Neuronal stem cell (in vitro differentiated cells): Measurements from ENCODE around the gene MAGI1.

Experiments
- DNase-seq: peaks from one replicate; pipeline ENCODE4 v3.0.0-alpha.2; 2013; ENCODE audit warnings: low spot score
- H2AFZ ChIP-seq: one replicate; pipeline ENCODE4 v1.6.1; 2013; ENCODE audit warnings: mild to moderate bottlenecking, low read length, inconsistent platforms
- H2AK5ac ChIP-seq: 2 replicates; pipeline ENCODE4 v1.6.1; 2013; ENCODE audit warnings: low read depth, mild to moderate bottlenecking, inconsistent platforms, low read length, moderate library complexity, mixed read lengths
- H2BK120ac ChIP-seq: 2 replicates; pipeline ENCODE4 v1.6.1; 2013; ENCODE audit warnings: low read depth, mild to moderate bottlenecking, inconsistent platforms, low read length, moderate library complexity, mixed read lengths
- H2BK12ac ChIP-seq: one replicate; pipeline ENCODE4 v1.6.1; 2013; ENCODE audit warnings: low read length, inconsistent platforms
- H2BK15ac ChIP-seq: 2 replicates; pipeline ENCODE4 v1.6.1; 2013; ENCODE audit warnings: mild to moderate bottlenecking, low read length, inconsistent platforms, mixed read lengths
- H2BK5ac ChIP-seq: one replicate; pipeline ENCODE4 v1.6.1; 2013; ENCODE audit warnings: inconsistent platforms, mild to moderate bottlenecking, low read length, moderate library complexity
- H3K14ac ChIP-seq: one replicate; pipeline ENCODE4 v1.6.1; 2013; ENCODE audit warnings: low read length, inconsistent platforms
- H3K18ac ChIP-seq: 2 replicates; pipeline ENCODE4 v1.6.1; 2013; ENCODE audit warnings: low read length, inconsistent platforms
- H3K23ac ChIP-seq: 2 replicates; pipeline ENCODE4 v1.6.1; 2013; ENCODE audit warnings: low read depth, mild to moderate bottlenecking, mixed read lengths, low read length, inconsistent platforms; ENCODE audit not compliant: poor library complexity
- H3K27ac ChIP-seq: replicated peaks from 3 replicates; pipeline ENCODE4 v1.5.1; 2013; ENCODE audit warnings: low read length, inconsistent platforms
- H3K27me3 ChIP-seq, 3 experiments: 2 replicates each; pipeline ENCODE4 v1.6.1; 2013; ENCODE audit warnings: low read length in 3 of 3, mild to moderate bottlenecking in 2 of 3, inconsistent platforms in 1 of 3, low read depth in 1 of 3, mixed read lengths in 1 of 3, moderate library complexity in 1 of 3; ENCODE audit not compliant: control insufficient read depth in 3 of 3, insufficient read depth in 3 of 3
- H3K36me3 ChIP-seq, 2 donors: replicated peaks in 1 of 2; 2 replicates each; pipeline ENCODE4 v1.6.1; 2013; ENCODE audit warnings: low read length in 2 of 2; ENCODE audit not compliant: control insufficient read depth in 2 of 2, insufficient read depth in 2 of 2
- H3K4ac ChIP-seq: 2 replicates; pipeline ENCODE4 v1.6.1; 2013; ENCODE audit warnings: inconsistent platforms, mild to moderate bottlenecking, low read length, moderate library complexity
- H3K4me1 ChIP-seq, 2 donors: 1 replicate in 1 of 2; 2 replicates in 1 of 2; pipeline ENCODE4 v1.6.1; 2013; ENCODE audit warnings: low read length in 2 of 2, low read depth in 1 of 2; ENCODE audit not compliant: control insufficient read depth in 2 of 2, insufficient read depth in 1 of 2
- H3K4me2 ChIP-seq: one replicate; pipeline ENCODE4 v1.6.1; 2013; ENCODE audit warnings: mild to moderate bottlenecking, low read length, inconsistent platforms; ENCODE audit not compliant: insufficient read depth, poor library complexity, severe bottlenecking
- H3K4me3 ChIP-seq, 2 donors: 2 replicates each; pipeline ENCODE4 v1.5.1; 2013; ENCODE audit warnings: low read length in 2 of 2, mild to moderate bottlenecking in 2 of 2, inconsistent platforms in 1 of 2, moderate library complexity in 1 of 2
- H3K79me1 ChIP-seq: one replicate; pipeline ENCODE4 v1.6.1; 2013; ENCODE audit warnings: low read depth, mild to moderate bottlenecking, inconsistent platforms, low read length, moderate library complexity
- H3K9ac ChIP-seq: one replicate; pipeline ENCODE4 v1.6.1; 2013; ENCODE audit warnings: mild to moderate bottlenecking, low read depth, low read length, inconsistent platforms; ENCODE audit not compliant: poor library complexity
- H3K9me3 ChIP-seq, 2 donors: replicated peaks in 1 of 2; 2 replicates each; pipeline versions ENCODE3 to v1.6.1; 2013; ENCODE audit warnings: low read length in 2 of 2, mild to moderate bottlenecking in 2 of 2, inconsistent platforms in 1 of 2, low read depth in 1 of 2, mixed read lengths in 1 of 2, moderate library complexity in 1 of 2; ENCODE audit not compliant: control insufficient read depth in 2 of 2, insufficient read depth in 1 of 2
- H4K8ac ChIP-seq: one replicate; pipeline ENCODE4 v1.6.1; 2013; ENCODE audit warnings: low read depth, mild to moderate bottlenecking, inconsistent platforms, low read length, moderate library complexity
- H4K91ac ChIP-seq: one replicate; pipeline ENCODE4 v1.6.1; 2013; ENCODE audit warnings: low read length, low read depth, mild to moderate bottlenecking, inconsistent platforms; ENCODE audit not compliant: poor library complexity
- WGBS, 2 donors: extraction: QIAGEN DNeasy Blood & Tissue Kit; methylation state at CpG; one replicate each; pipeline ENCODE4 v1.1.7; 2013; ENCODE audit warnings: missing lambda C conversion rate in 2 of 2, mixed read lengths in 1 of 2; ENCODE audit not compliant: insufficient read length in 2 of 2, insufficient replicate concordance in 1 of 2; ENCODE audit errors: extremely low coverage in 2 of 2; 5-methylcytosine and 5-hydroxymethylcytosine counted together

Gene MAGI1

GRCh38 chr3:65922441-65922840, 116.3 kb downstream of the MAGI1 start:
- Histone ChIP-seq H4K8ac (no peak overlapping the region), H2BK120ac (no peak overlapping the region), H3K27ac (no peak overlapping the region), H3K36me3 (no peaks in the 10 kb centered on the region), H3K79me1 (no peaks in the 10 kb centered on the region), H3K4ac (no peak overlapping the region), H4K91ac (no peak overlapping the region), H2AFZ (no peak overlapping the region), H3K14ac (no peak overlapping the region), H2BK5ac (no peak overlapping the region), H3K9ac (no peak overlapping the region), H3K9me3 (peaks cover 0 to 3% of the 10 kb centered on the region in 2 donors), H3K4me1 (no peaks in the 10 kb centered on the region), H3K18ac (no peak overlapping the region), H2AK5ac (no peak overlapping the region), H3K4me3 (no peak overlapping the region), H2BK15ac (no peak overlapping the region), H2BK12ac (no peak overlapping the region), H3K4me2 (no peak overlapping the region), H3K23ac (no peak overlapping the region), H3K27me3 (no peaks in the 10 kb centered on the region)
- WGBS, 2 donors = no CpG with 5 or more reads among the region's 2 CpGs
- DNase-seq = no peak

DNA sequence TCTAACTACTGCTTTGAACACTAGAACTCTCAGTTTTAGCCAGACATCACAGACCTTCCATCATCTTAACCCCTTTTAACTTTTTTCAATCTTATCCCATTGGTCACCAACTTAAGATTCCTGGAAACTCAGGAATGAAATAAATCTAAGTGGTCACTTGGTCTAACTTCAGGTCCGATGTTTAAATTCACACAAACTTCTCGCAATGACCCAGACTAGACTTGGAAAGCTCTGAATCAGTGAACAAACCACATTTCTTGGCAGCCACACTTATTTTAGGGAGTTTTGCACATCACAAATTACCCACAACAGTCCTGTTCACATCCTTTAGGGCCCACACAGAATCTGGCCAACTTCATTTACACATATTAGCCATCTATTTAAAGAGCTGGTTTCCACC, 118.9 kb downstream of the MAGI1 start:
- DNase-seq = no peak
- no peak overlapping the region for H3K14ac ChIP-seq
- H3K4ac ChIP-seq = no peak overlapping the region
- no peaks in the 10 kb centered on the region for H3K27me3 ChIP-seq
- H4K91ac ChIP-seq = no peak overlapping the region
- no peak overlapping the region for H2BK15ac ChIP-seq
- H3K27ac ChIP-seq = no peak overlapping the region
- H3K4me1 ChIP-seq = no peaks in the 10 kb centered on the region
- no peaks in the 10 kb centered on the region for H3K79me1 ChIP-seq
- H4K8ac ChIP-seq = no peak overlapping the region
- no peak overlapping the region for H2BK12ac ChIP-seq
- WGBS, 2 donors = no CpG with 5 or more reads among the region's 2 CpGs
- no peaks in the 10 kb centered on the region for H3K36me3 ChIP-seq
- H2BK120ac ChIP-seq = no peak overlapping the region
- H3K9ac ChIP-seq = no peak overlapping the region
- no peak overlapping the region for H3K4me2 ChIP-seq
- H2AK5ac ChIP-seq = no peak overlapping the region
- H2AFZ ChIP-seq = no peak overlapping the region
- peaks cover 0 to 11% of the 10 kb centered on the region in 2 donors for H3K9me3 ChIP-seq
- no peak overlapping the region for H3K18ac ChIP-seq
- H3K4me3 ChIP-seq = no peak overlapping the region
- no peak overlapping the region for H3K23ac ChIP-seq
- no peak overlapping the region for H2BK5ac ChIP-seq

DNA sequence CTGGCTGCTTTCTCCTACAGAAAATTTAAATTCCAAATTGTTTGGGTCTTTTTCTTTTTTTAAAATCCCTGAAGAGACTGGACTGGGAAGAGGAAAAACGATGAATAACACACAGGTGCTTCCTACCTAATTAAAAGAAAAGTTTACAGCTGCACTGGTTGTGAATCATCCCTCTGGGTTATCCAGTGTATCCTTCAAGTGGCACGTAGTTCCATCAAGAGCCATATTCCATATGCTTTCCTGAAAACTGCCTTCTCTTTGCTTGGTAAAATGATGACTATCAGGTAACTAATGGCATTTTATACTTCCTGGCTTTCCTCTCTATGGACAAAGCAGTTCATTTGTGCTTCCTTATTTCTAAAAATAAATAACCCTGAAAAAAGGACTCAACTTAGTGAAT, 123.2 kb downstream of the MAGI1 start:
- H3K4me1 ChIP-seq = peaks cover 0 to 2% of the 10 kb centered on the region in 2 donors
- H3K9ac ChIP-seq = no peak overlapping the region
- no peaks in the 10 kb centered on the region for H3K36me3 ChIP-seq
- no peak overlapping the region for H4K8ac ChIP-seq
- H2BK120ac ChIP-seq = no peak overlapping the region
- H3K4ac ChIP-seq = no peak overlapping the region
- H3K79me1 ChIP-seq = no peaks in the 10 kb centered on the region
- no peak overlapping the region for H2BK5ac ChIP-seq
- H4K91ac ChIP-seq = no peak overlapping the region
- no peak for DNase-seq
- no CpG with 5 or more reads among the region's 2 CpGs for WGBS, 2 donors
- H3K4me3 ChIP-seq = no peak overlapping the region
- no peak overlapping the region for H3K23ac ChIP-seq
- H3K18ac ChIP-seq = no peak overlapping the region
- no peak overlapping the region for H3K27ac ChIP-seq
- no peak overlapping the region for H3K14ac ChIP-seq
- H2AFZ ChIP-seq = no peak overlapping the region
- no peak overlapping the region for H3K4me2 ChIP-seq
- H2BK12ac ChIP-seq = no peak overlapping the region
- H2AK5ac ChIP-seq = no peak overlapping the region
- H3K27me3 ChIP-seq = no peaks in the 10 kb centered on the region
- H3K9me3 ChIP-seq = peaks cover 0 to 11% of the 10 kb centered on the region in 2 donors
- no peak overlapping the region for H2BK15ac ChIP-seq

DNA sequence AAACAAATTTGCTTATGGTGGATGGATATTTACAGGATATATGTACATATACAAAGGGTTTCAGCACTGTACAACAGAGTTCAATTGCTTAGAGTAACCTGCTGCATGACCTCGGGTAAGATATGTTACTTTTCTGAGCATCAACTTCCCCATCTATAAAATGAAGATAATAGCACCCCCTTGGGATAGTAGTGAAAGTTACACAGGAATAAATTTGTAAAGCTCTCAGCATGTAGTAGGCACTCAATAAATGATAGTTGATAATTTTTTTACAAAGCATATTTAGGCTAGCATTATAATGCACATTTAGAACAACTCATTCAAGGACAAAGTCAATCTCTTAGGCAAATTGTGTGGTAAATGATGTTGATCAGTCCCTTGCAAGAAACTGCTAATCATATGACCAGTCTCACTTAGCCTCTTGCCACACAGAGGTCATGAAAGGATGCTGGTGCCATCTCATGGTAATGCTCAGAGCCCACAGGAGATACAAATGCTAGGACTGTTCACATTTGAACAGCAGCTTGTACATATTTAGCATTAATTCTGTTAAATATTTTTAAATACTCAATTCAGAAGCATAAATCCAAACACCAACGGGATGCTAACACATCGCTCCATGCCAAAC, 123.9 kb downstream of the MAGI1 start:
- Histone ChIP-seq H2BK15ac (no peak overlapping the region), H2BK12ac (no peak overlapping the region), H3K18ac (no peak overlapping the region), H3K14ac (no peak overlapping the region), H3K4ac (no peak overlapping the region), H2BK120ac (no peak overlapping the region), H2AFZ (no peak overlapping the region), H3K27ac (no peak overlapping the region), H3K4me3 (no peak overlapping the region), H3K23ac (no peak overlapping the region), H4K91ac (no peak overlapping the region), H3K4me2 (no peak overlapping the region), H2BK5ac (no peak overlapping the region), H3K27me3 (no peaks in the 10 kb centered on the region), H3K36me3 (no peaks in the 10 kb centered on the region), H3K9ac (no peak overlapping the region), H3K79me1 (no peaks in the 10 kb centered on the region), H3K9me3 (peaks cover 0 to 11% of the 10 kb centered on the region in 2 donors), H4K8ac (no peak overlapping the region), H2AK5ac (no peak overlapping the region), H3K4me1 (peaks cover 0 to 2% of the 10 kb centered on the region in 2 donors)
- no CpG with 5 or more reads among the region's 3 CpGs for WGBS, 2 donors
- no peak for DNase-seq
